HG02970 (cell line): Measurements from ENCODE around the gene FAM184B.

Source experiments
- ATAC-seq: cut with Tn5 transposase; IDR thresholded peaks from one replicate; pipeline ENCODE4 v1.9.1; 2021; ENCODE audit warnings: mild to moderate bottlenecking, moderate library complexity, moderate number of reproducible peaks; ENCODE audit not compliant: unreplicated experiment, low FRiP score

FAM184B gene

DNA sequence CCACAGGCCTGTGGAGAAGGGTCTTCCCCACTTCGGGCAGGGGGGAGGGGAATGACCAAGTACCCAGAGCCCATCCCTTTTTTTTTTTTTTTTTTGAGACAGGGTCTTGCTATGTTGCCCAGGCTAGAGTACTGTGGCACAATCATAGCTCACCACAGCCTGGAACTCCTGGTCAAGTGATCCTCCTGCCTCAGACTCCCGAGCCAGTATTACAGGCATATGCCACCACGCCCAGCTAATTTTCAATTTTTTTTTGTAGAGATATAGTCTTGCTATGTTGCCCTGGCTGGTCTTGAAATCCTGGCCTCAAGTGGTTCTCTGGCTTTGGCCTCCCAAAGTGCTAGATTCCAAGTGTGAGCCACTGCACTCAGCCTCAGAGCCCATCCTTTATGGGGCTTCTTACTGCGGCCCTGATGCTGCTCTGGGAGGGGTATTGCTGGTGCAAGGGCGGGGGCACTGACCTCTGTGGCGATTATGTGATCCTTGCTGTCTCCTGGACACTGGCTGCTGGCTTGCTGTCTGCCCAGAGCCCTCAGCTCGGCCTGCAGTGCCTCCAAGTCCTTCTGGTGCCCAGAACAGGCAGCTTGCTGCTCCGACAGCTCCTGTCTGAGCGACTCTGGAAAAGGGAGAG is 134.1 kb downstream of the FAM184B start:
- ATAC-seq = no peak

DNA sequence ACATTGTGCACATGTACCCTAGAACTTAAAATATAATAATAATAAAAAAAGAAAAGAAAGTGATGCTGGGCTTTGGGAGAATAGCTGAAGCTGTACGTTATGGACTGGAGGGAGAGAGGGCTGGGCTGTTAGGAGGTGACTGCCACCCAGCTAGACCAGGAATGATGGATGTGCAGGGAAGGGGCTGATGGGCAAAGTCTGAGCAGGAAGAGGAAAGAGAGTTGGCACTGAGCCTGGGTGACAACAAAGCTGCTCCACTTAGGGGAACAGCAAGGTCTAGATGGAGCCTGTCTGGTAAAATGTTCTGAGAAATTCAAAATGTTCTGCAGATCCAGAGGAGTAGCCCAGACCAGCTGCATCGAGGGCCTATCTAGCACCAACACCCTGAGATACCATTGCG is 134.7 kb downstream of the FAM184B start:
- no peak for ATAC-seq

DNA sequence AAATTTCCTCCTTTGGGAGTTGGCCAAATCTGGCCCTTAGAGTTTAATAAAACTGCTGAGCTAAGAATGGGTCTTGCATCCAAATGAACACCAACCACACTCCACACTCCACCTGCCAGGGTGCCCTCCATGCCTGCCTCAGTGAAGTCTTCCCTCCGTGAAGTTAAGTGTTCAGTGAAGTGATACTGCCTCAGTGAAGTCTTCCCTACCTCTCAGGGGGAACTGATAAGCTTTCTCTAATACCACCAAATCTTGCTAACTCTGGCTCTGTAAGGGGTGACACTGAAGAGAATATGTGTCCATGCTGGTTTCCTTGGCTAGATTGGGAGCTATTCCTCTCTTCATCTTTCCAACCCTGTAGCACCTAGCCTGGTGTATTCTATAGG is 139.0 kb downstream of the FAM184B start:
- no peak for ATAC-seq

DNA sequence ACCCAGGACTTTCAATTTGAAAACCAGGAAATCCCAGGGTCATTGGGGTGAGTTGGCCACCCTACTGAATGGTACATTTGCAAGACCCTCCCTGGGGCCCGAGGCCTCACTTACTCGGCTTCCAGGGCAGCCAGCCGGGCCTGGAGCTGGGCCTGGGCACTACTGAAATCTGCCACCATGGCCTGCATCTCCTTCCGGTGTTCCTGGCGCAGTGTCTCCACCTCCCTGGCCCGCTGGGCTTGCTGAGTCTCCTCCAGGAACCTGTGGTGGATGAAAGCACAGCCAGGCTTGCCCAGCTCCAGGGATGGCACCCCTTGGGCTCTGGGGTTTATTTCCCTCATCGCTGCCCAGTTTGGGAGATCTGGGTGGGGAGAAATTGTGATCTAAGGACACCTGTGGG is 142.3 kb downstream of the FAM184B start:
- ATAC-seq = no peak

DNA sequence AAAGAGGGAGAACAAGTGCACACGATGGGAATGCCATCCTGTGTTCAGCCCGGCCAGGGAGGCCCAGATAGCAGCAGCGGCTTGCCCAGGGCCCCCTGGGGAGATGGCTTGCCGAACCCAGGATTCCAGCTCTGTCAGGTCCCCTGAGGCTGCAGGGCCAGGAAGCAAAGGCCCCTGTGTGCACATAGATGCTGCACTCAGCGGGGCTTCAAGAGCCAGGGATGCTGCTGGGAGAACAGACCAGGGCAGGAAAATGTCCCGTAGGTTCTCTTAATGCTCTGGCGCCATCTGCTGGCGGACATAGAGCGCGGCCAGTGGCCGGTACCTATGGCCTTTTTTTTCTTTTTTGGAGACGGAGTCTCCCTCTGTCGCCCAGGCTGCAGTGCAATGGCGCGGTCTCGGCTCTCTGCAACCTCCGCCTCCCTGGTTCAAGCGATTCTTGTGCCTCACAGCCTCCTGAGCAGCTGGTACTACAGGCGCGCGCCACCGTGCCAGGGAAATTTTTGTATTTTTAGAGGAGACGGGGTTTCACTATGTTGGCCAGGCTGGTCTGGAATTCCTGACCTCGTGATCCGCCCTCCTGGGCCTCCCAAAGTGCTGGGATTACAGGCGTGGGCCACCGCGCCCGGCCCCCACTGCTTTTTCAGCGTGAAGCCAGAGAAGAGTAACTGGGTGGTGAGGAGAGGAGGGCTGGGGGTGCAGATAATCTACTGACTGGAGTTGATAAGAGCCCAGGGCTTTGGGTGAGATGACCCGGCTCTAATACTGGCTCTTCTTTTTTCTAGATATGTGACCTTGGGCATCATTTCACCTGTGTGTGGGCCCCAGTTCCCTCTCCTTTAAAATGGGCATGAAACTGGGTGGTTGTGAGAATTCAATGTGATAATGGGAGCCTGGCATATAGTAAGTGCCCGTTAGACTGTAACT is 144.5 kb downstream of the FAM184B start:
- ATAC-seq = peak; percentile 69

DNA sequence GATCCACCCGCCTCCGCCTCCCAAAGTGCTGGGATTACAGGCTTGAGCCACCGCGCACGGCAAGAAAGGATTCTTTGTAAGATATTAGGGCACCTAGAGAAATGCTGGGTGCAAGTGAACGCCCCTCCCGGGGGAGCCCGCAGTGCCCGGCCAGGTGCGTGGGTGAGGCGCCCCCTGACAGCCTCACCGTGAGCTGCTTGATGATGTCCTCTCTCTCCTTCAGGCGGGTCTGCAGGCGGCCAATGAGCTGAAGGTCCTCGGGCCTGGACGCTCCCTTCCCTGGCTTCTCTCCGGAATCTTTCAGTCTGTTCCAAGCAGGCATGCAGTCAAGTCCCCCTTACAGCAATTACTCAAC is 145.1 kb downstream of the FAM184B start:
- no peak for ATAC-seq

DNA sequence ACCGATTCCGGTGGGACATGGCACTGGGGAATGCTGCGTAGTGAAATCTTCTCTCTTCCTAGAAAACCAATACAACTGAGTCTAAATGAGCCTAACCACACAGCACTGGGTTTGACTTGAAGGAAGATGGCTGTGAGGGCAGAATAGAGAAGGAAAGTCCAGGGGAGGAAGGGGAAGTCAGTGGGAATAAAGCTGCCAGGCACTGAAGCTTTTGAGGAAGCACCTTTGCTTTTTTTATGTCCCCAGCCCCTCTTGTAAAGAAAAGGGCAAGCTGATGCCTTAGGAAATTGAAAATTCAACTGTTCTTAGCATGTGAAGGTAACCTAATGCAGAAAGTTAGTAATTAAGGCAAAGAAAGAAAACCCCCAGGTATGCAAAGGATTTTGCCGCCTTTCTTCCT is 146.4 kb downstream of the FAM184B start:
- no peak for ATAC-seq

DNA sequence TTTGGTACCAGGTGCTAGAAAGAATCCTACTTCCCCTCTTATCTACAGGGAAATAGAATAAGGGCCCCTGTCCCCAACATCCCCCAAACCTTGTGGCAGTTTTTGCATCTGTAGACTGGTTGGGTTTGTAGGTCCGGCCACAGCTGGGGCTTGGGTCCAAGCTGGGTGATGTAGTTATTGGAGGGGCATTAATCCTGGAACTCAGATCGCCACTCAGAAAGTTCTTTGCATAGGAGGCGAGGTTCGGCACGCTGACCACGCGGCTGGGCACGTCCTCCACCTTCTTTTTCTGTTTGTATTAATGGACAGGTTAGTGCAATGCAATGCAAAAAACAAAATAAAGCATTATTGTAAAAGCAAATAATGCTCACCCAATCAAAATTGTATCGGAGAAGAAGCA is 147.8 kb downstream of the FAM184B start:
- no peak for ATAC-seq

DNA sequence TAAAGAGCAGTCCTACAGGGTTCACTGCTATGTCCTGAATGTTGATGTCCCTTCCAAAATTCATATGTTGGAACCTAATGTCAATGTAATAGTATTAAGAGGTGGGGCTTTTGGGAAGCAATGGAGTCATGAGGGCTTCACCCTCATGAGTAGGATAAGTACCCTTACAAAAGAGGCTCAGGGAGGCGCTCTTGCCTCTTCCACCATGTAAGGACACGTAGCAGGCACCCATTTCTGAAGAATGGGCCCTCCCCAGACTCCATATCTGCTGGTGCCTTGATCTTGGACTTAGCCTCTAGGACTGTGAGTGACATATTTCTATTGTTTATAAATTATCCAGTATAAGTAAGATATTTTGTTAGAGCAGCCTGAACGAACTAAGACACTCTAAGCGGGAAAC is 151.2 kb downstream of the FAM184B start:
- ATAC-seq = no peak

DNA sequence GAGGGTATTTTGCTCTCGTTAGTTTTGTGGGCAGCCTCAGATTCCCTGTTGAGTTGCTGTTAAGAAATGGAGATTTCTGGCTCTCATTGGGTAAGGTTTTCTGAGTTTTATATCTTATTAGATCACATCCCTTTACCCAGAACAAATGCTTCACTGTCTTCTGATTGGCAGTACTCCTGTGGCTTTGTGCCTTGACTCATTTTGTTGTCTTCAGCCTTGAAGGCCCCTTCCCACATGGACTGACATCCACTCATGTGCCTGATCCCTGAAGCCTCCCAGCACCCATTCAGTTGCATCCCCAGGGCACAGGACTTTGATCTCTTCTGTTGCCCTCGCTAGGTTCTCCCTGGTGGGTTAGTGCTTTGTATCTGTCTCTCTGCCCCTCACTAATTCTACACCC is 156.6 kb downstream of the FAM184B start:
- ATAC-seq = no peak

DNA sequence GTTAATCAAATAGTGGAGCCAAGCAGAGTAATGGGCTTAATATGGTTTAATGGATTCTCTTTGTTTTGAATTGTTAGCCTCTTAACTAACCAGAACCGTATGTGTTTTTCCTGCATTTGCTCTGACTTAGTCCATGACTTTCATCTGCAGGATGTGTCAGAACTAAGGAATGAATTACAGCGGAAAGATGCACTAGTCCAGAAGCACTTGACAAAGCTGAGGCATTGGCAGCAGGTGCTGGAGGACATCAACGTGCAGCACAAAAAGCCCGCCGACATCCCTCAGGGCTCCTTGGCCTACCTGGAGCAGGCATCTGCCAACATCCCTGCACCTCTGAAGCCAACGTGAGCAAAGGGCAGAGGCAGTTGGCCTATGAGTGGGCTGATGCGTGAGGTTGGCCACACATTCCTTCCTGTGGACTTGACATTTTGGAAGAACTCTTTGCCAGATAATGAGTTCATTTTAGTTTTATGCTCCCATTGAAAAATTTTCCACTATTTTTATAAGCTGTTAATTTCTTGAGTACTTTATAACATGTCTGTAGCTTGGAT is 157.9 kb downstream of the FAM184B start:
- no peak for ATAC-seq

DNA sequence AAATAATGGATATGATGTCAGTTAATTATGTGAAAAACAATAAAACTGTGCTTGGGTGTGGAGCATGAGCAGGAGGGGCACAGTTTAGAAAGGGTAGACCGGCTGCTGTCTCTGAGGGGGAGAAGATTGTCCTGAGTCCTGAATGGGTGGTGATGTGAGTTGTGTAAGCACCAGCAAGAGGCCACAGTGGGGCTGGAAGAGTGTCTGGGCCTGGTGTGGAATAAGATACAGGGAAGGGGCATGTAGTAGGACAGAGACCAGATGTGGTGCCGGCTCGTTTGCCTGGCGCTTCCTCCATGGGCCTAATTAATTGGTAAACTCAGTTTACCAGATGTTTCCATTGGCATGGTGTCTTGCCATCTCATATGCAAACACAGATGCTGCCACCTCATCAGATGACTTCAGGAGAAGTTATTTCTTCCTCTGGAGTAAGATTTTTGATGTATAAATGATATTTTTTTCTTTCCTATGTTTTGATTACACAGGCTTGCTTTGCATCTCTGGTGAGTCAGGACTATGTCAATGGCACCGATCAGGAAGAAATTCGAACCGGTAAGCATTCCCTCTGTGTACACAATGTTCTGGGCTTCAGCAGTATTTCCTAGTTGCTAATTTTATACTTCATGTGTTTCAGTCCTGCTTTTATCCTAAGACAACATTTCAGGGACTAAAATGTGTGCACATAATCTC is 161.9 kb downstream of the FAM184B start:
- no peak for ATAC-seq

DNA sequence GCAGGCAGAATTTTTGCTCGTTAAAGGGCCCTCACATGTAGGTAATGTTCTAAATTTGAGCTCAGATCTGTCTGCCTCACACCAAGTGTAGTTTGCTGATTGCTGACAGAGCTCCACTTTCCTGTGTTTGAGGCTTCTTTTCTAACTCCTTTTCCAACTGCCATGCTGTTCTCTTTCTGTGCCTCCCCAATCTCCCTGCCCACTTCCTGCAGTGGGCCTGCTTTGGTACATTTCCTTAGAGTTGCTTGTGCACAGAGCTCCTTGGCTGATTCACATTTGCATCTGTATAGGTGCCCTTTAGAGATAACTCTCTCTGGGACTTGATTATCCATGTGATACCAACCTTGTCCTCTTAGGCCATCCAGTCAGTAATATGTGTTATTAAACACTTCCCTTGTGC is 162.5 kb downstream of the FAM184B start:
- ATAC-seq = no peak

DNA sequence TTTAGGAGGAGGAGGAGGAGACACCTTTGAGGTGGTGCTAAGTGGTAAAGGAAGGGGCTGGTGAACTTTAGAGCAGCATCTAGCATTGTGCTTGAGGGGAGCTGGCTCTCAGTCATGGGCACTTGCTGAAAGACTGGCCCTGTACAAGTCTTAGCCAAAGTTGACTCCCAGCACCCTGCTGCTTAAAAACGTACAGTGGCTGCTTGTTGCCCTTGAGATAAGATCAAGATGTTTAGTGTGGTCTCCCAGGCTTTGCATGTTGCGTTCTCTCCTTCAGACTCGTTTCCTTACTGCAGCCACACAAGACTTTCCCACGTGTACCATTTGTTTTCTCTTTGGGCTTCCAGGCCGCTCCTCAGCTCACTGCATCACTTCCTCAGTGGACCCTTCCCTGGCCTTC is 165.1 kb downstream of the FAM184B start:
- no peak for ATAC-seq

DNA sequence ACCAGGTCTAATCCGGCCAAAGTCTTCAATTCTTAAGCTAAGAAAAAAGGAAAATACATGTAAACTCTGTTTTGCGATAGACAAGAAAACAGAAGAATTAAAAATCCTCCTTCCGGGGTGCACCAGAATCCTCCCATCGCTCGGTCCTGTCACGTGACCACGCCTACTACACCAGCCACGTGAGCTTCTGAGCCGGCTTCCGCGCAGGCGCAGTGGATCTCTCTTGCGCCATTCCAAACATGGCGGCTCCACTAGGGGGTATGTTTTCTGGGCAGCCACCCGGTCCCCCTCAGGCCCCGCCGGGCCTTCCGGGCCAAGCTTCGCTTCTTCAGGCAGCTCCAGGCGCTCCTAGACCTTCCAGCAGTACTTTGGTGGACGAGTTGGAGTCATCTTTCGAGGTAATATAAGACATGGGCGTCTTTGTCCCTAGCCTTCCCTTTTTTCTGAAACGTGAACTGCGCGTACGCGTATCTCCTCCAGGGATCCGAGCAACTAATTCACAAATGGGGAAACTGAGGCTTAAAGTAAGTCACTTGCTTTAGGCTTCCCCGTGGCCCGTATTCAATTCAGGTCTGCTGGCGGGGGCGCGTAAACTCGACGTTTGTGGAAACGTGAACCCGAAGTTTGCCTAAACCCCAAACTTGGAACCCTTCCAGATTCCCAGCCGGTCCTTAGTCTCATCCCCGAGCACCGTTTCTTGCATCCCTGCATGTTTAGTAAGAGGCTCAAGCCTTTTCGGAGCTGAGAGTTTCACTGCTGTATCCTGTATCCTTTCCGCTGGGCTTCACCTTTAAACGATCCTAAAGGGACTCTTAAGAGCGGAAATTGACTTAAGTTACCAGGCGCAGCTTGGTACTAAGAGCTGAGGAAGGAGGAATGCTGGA is 166.8 kb downstream of the FAM184B start, which contains the start of gene MED28:
Gene MED28, plus strand, starts transcription at position 226 of the 884 bp plus-strand sequence. Its CDS starts 14 bp downstream, at position 240.
- peak; percentile 96 for ATAC-seq

DNA sequence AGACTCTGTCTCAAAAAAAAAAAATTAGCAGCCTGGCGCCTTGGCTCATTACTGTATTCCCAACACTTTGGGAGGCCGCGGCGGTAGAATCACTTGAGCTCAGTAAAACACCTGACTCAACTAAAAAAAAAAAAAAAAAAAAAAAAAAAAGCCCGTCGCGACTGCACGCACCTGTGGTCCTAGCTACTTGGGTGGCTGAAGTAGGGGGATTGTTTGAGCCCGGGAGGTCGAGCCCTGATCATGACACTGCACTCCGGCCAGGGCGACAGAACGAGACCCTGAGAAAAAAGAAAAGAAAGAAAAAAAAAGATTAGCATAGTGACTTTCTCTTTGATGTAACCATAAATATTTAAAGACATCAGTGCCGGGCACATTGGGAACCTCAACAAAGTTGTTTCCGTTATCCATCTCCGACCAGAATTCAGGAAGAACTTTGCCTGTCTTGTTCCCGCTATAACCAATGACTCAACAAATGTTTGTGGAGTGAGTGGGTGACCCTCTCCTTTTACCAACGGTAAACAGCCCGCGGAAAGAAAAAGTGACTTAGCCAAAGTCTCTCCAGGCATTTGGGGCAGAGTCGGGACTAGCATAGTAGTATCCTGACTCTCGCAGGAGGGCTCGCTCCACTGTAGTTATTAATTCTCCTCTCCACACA is 167.5 kb downstream of the FAM184B start:
- ATAC-seq = peak; percentile 48

DNA sequence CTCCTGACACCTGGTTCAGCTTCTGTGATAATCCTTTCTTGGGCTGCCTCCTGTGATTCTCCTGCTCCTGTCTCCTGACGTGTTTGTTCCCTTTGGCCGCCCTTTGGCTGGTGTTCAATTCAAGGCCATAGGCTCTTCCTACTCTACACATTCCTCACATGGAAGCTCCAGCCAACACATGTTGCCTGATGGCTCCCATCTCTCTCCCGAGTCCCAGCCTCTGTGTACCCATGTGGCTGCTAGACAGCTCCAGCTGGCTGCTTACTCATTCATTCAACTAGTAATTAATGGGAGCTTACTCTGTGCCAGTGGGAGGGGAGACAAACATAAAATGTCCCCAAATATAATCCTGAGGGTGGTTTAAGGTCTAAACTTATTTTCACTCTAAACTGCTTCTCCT is 176.2 kb downstream of the FAM184B start:
- no peak for ATAC-seq

DNA sequence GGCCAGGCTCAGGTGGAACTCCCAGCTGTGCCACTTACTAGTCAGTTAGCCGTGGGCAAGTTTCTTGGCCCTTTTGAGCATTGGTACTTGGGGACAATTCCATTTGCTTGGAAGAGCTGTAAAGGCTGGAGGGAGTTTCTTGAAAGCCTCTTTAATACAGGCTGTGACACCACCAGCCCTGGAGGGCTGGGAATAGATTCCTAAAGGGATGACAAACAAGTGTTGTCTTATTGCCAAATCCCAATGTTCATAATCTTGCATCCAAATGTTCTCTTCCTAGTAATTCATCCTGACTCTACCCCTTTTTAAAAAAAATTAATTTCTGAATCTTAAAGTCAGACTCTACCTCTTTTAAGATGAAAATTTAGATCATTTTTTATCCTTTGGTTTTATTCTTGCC is 181.6 kb downstream of the FAM184B start:
- ATAC-seq = no peak

DNA sequence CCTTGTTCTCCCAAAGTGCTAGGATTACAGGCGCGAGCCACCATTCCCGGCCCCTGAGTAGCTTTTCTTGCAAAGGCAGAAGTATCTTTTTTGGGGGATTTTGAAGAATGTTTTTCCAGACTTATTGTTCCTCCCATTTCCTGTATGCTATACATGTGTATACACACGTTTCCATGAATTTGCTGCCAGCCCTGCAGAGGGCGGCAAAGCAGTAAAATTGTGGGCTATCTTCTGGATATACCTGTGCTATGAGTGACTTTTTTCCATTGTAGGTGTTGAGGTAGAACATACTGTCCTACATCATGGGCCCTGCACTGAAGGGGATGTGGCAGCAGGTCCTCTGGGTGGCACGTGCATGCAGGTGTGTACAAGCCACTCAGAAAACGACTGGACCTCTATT is 183.9 kb downstream of the FAM184B start:
- ATAC-seq = no peak
